Neural cell (in vitro differentiated cells): ENCODE data around the gene SMTNL1. TPM values are rescaled to one million over a fixed set of nuclear protein-coding genes. Genes with fewer than 3 reads are reported as not detected.

Source experiments
- H2AFZ ChIP-seq: fragments of 200-600, 300-800 bp; sonication (generic), shearing (Covaris generic); 2 replicates; pipeline ENCODE4 v1.6.0; 2014; ENCODE audit warnings: low read depth, mild to moderate bottlenecking, antibody characterized with exemption, low read length, moderate library complexity
- H3F3A ChIP-seq: fragments of 200-600 bp; shearing (Covaris generic); 2 replicates; pipeline ENCODE4 v1.6.1; 2016; ENCODE audit warnings: mild to moderate bottlenecking, moderate library complexity, mixed read lengths, antibody characterized with exemption, low read length; ENCODE audit not compliant: insufficient read depth, poor library complexity, severe bottlenecking
- H3K27ac ChIP-seq: fragments of 200-600, 300-800 bp; sonication (generic), shearing (Covaris generic); 2 replicates; pipeline ENCODE4 v1.5.1; 2014; ENCODE audit warnings: mild to moderate bottlenecking, low read length, moderate library complexity
- H3K27me3 ChIP-seq: fragments of 300-800, 200-600 bp; sonication (generic), shearing (Covaris generic); 2 replicates; pipeline ENCODE4 v1.6.0; 2014; ENCODE audit warnings: mild to moderate bottlenecking, low read depth, low read length, moderate library complexity; ENCODE audit not compliant: insufficient read depth
- H3K36me3 ChIP-seq: fragments of 300-800, 200-600 bp; sonication (generic), shearing (Covaris generic); 2 replicates; pipeline ENCODE4 v1.5.1; 2014; ENCODE audit warnings: mild to moderate bottlenecking, antibody characterized with exemption, low read length, moderate library complexity; ENCODE audit not compliant: insufficient read depth
- H3K4me2 ChIP-seq: fragments of 300-800, 200-600 bp; sonication (generic), shearing (Covaris generic); 2 replicates; pipeline ENCODE4 v1.6.0; 2014; ENCODE audit warnings: mild to moderate bottlenecking, low read length
- H3K4me3 ChIP-seq: fragments of 300-800, 200-600 bp; sonication (generic), shearing (Covaris generic); 2 replicates; pipeline ENCODE4 v1.5.1; 2014; ENCODE audit warnings: mild to moderate bottlenecking, low read length, moderate library complexity
- H3K79me2 ChIP-seq: fragments of 200-600 bp; shearing (Covaris generic); replicated peaks from 2 replicates; pipeline ENCODE4 v1.6.0; 2014; ENCODE audit warnings: mild to moderate bottlenecking, low read length, moderate library complexity; ENCODE audit not compliant: insufficient read depth
- H3K9ac ChIP-seq: fragments of 300-800, 200-600 bp; sonication (generic), shearing (Covaris generic); 2 replicates; pipeline ENCODE4 v1.6.1; 2016; ENCODE audit warnings: mild to moderate bottlenecking, low read length, mixed read lengths
- H3K9me2 ChIP-seq: fragments of 200-600 bp; shearing (Covaris generic); 2 replicates; pipeline ENCODE4 v1.6.1; 2016; ENCODE audit warnings: mild to moderate bottlenecking, low read length, mixed read lengths; ENCODE audit not compliant: insufficient read depth
- H3K9me3 ChIP-seq: fragments of 200-600, 300-800 bp; sonication (generic), shearing (Covaris generic); 2 replicates; pipeline ENCODE4 v1.6.1; 2016; ENCODE audit warnings: mild to moderate bottlenecking, mixed run types, low read length, moderate library complexity, mixed read lengths
- H4K20me1 ChIP-seq: fragments of 200-600 bp; shearing (Covaris generic); 2 replicates; pipeline ENCODE4 v1.6.1; 2016; ENCODE audit warnings: mild to moderate bottlenecking, mixed run types; ENCODE audit not compliant: insufficient read depth
- EP300 ChIP-seq: fragments of 450-650 bp; conservative IDR thresholded peaks from 2 replicates; pipeline ENCODE4 v1.6.1; 2014; ENCODE audit warnings: antibody characterized with exemption, mild to moderate bottlenecking, moderate library complexity; ENCODE audit not compliant: poor library complexity, severe bottlenecking
- EZH2 ChIP-seq: fragments of 200-600, 300-800 bp; shearing (Covaris generic), sonication (generic); IDR thresholded peaks from 2 replicates; pipeline ENCODE4 v1.6.1; 2014; ENCODE audit warnings: antibody characterized with exemption, low read length, borderline replicate concordance, mild to moderate bottlenecking; ENCODE audit not compliant: insufficient read depth, poor library complexity, severe bottlenecking
- MXI1 ChIP-seq: fragments of 450-650 bp; conservative IDR thresholded peaks from 2 replicates; pipeline ENCODE4 v1.6.1; 2014; ENCODE audit warnings: antibody characterized with exemption, mild to moderate bottlenecking; ENCODE audit not compliant: poor library complexity, severe bottlenecking
- POLR2AphosphoS5 ChIP-seq: IDR thresholded peaks from 2 replicates; pipeline ENCODE4 v1.6.1; 2012
- RAD21 ChIP-seq: fragments of 450-650 bp; conservative IDR thresholded peaks from 2 replicates; pipeline ENCODE4 v1.6.1; 2014; ENCODE audit warnings: antibody characterized with exemption, mild to moderate bottlenecking, moderate library complexity
- SMC3 ChIP-seq: fragments of 450-650 bp; conservative IDR thresholded peaks from 2 replicates; pipeline ENCODE4 v1.6.1; 2014; ENCODE audit warnings: antibody characterized with exemption, mild to moderate bottlenecking, moderate library complexity; ENCODE audit not compliant: poor library complexity
- TAF1 ChIP-seq: IDR thresholded peaks from 2 replicates; pipeline ENCODE4 v1.6.1; 2012; ENCODE audit warnings: low read depth
- polyA plus RNA-seq: library from polyadenylated mRNA; depleted of rRNA; stranded (reverse); fragments of >200 nt; gene quantifications from 2 replicates; pipeline ENCODE4 v1.2.3, GENCODE V29; 2014
- TF ChIP-seq, protein P1 (sequence below): fragments of 450-650 bp; IDR thresholded peaks from 2 replicates; pipeline ENCODE4 v1.5.1; 2014; ENCODE audit warnings: antibody characterized with exemption, mild to moderate bottlenecking, moderate library complexity; ENCODE audit not compliant: poor library complexity, severe bottlenecking
- TF ChIP-seq, protein P2 (sequence below): IDR thresholded peaks from 2 replicates; pipeline ENCODE4 v1.6.1; 2012; ENCODE audit warnings: borderline replicate concordance

The SMTNL1 gene
- polyA plus RNA-seq, 1 donor from 2014 or later = not detected

DNA sequence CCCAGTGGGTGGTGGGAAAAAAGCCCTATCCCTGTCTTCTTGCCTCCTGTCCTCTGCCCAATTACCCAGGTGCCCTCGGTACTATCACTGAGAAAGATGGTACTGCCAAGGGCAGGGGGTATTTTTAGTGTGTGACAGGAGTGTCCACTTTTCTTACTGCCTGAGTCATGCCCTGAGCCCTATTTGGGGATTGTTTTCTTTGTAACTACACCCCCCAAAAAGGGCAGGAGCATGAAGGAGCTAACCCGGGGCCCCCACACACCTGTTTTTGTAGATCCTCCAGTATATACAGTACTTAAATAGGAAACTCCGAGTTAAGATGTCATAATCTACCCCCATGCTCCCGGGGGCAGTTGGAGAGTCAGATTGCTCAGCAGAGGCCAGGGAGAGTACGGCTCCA, 3.8 kb downstream of the SMTNL1 start:
- Histone ChIP-seq H4K20me1 (no peaks in the 10 kb centered on the region), H3F3A (no peaks in the 10 kb centered on the region), H3K79me2 (no peaks in the 10 kb centered on the region), H3K27me3 (no peaks in the 10 kb centered on the region), H3K9me3 (no peaks in the 10 kb centered on the region), H3K9ac (no peak overlapping the region), H3K9me2 (no peaks in the 10 kb centered on the region), H3K4me2 (no peak overlapping the region), H3K36me3 (no peaks in the 10 kb centered on the region), H2AFZ (no peak overlapping the region), H3K27ac (no peak overlapping the region), H3K4me3 (no peak overlapping the region)
- TF ChIP-seq RAD21 = no peak
- TF ChIP-seq, protein P1, sequence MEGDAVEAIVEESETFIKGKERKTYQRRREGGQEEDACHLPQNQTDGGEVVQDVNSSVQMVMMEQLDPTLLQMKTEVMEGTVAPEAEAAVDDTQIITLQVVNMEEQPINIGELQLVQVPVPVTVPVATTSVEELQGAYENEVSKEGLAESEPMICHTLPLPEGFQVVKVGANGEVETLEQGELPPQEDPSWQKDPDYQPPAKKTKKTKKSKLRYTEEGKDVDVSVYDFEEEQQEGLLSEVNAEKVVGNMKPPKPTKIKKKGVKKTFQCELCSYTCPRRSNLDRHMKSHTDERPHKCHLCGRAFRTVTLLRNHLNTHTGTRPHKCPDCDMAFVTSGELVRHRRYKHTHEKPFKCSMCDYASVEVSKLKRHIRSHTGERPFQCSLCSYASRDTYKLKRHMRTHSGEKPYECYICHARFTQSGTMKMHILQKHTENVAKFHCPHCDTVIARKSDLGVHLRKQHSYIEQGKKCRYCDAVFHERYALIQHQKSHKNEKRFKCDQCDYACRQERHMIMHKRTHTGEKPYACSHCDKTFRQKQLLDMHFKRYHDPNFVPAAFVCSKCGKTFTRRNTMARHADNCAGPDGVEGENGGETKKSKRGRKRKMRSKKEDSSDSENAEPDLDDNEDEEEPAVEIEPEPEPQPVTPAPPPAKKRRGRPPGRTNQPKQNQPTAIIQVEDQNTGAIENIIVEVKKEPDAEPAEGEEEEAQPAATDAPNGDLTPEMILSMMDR = no peak
- no peak for TF ChIP-seq POLR2AphosphoS5
- no peak for TF ChIP-seq EP300
- no peak for TF ChIP-seq SMC3
- TF ChIP-seq MXI1 = no peak
- TF ChIP-seq EZH2 = no peak
- no peak for TF ChIP-seq TAF1
- TF ChIP-seq, protein P2, sequence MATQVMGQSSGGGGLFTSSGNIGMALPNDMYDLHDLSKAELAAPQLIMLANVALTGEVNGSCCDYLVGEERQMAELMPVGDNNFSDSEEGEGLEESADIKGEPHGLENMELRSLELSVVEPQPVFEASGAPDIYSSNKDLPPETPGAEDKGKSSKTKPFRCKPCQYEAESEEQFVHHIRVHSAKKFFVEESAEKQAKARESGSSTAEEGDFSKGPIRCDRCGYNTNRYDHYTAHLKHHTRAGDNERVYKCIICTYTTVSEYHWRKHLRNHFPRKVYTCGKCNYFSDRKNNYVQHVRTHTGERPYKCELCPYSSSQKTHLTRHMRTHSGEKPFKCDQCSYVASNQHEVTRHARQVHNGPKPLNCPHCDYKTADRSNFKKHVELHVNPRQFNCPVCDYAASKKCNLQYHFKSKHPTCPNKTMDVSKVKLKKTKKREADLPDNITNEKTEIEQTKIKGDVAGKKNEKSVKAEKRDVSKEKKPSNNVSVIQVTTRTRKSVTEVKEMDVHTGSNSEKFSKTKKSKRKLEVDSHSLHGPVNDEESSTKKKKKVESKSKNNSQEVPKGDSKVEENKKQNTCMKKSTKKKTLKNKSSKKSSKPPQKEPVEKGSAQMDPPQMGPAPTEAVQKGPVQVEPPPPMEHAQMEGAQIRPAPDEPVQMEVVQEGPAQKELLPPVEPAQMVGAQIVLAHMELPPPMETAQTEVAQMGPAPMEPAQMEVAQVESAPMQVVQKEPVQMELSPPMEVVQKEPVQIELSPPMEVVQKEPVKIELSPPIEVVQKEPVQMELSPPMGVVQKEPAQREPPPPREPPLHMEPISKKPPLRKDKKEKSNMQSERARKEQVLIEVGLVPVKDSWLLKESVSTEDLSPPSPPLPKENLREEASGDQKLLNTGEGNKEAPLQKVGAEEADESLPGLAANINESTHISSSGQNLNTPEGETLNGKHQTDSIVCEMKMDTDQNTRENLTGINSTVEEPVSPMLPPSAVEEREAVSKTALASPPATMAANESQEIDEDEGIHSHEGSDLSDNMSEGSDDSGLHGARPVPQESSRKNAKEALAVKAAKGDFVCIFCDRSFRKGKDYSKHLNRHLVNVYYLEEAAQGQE = no peak

DNA sequence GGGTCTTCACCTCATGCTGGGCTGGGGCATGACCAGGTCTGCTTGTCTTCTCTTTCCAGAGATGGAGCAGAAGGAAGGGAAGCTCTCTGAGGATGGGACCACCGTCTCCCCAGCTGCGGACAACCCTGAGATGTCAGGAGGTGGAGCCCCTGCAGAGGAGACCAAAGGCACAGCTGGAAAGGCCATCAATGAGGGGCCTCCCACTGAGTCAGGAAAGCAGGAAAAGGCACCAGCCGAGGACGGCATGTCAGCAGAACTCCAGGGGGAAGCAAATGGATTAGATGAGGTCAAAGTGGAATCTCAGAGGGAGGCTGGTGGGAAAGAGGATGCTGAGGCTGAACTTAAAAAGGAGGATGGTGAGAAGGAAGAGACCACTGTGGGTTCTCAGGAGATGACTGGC, 5.2 kb downstream of the SMTNL1 start:
- Histone ChIP-seq H3K27ac (no peak overlapping the region), H3K4me2 (no peak overlapping the region), H3K9me3 (no peaks in the 10 kb centered on the region), H3K9ac (no peak overlapping the region), H3K79me2 (no peaks in the 10 kb centered on the region), H3K9me2 (no peaks in the 10 kb centered on the region), H3K27me3 (no peaks in the 10 kb centered on the region), H2AFZ (no peak overlapping the region), H3F3A (no peaks in the 10 kb centered on the region), H3K4me3 (no peak overlapping the region), H3K36me3 (no peaks in the 10 kb centered on the region), H4K20me1 (no peaks in the 10 kb centered on the region)
- TF ChIP-seq, protein P1 = no peak
- TF ChIP-seq TAF1 (no peak), EZH2 (no peak), POLR2AphosphoS5 (no peak), EP300 (no peak), RAD21 (no peak), SMC3 (no peak)
- TF ChIP-seq, protein P2 = no peak
